ENCODE measurements around the gene UBL3.
A peak's percentile ranks its signal among the peaks of the same experiment; 100 is the strongest.

The UBL3 gene

DNA sequence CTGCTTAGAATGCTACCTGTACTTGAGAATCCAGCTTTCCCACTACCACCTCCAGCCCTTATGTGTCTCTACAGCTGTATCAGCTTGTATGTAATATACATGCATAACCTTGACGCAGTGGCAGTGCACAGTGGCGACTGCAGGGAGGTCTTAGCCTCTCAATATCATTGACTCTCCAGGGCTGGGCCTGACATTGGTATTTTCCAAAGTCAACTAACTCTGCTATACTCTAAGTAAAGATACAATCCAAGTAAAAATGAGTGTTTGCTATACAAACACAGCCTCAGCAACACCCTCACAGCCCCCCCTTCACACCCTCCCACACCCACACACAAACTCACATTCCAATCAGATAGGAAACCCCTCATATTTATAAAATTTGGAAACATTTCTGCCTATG, 6.7 kb upstream of the UBL3 start:
- Histone ChIP-seq H3K36me3 (ENCODE audit: control insufficient read depth, insufficient read depth, low read length) (no peaks in the 10 kb centered on the region), H3K4me3 (ENCODE audit: low read depth, low read length) (no peak overlapping the region), H3K9ac (ENCODE audit: low read length) (no peak overlapping the region), H3K27me3 (ENCODE audit: control insufficient read depth, insufficient read depth, low read length) (no peaks in the 10 kb centered on the region), H3K4me1 (ENCODE audit: control insufficient read depth, insufficient read depth, low read length) (peaks cover 3% of the 10 kb centered on the region; the same call in 1 of the 2 replicates), H3K9me3 (ENCODE audit: control insufficient read depth, insufficient read depth, low read depth, low read length) (no peaks in the 10 kb centered on the region), H3K27ac (ENCODE audit: low read depth, low read length) (no peak overlapping the region)

DNA sequence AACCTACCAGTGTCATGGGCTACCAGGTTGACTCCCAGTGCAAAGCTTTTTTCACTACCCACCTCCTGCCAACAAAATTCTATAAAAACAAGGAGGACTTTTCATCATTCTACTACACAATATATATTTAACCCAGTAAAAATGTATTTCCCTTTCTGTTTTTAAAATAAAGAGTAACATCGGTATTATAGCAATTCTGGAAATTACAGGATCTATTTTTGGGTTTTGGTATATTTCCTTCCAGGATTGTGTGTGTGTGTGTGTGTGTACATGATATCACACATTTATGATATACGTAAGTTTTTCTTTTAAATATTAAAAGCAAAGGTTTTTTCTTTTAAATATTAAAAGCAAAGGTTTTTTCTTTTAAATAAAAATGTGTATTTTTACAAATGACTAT, 6.0 kb upstream of the UBL3 start:
- Histone ChIP-seq H3K27me3 (ENCODE audit: control insufficient read depth, insufficient read depth, low read length) (no peaks in the 10 kb centered on the region), H3K27ac (ENCODE audit: low read depth, low read length) (no peak overlapping the region), H3K9ac (ENCODE audit: low read length) (no peak overlapping the region), H3K4me3 (ENCODE audit: low read depth, low read length) (no peak overlapping the region), H3K36me3 (ENCODE audit: control insufficient read depth, insufficient read depth, low read length) (no peaks in the 10 kb centered on the region), H3K4me1 (ENCODE audit: control insufficient read depth, insufficient read depth, low read length) (peaks cover 3% of the 10 kb centered on the region; the same call in 1 of the 2 replicates), H3K9me3 (ENCODE audit: control insufficient read depth, insufficient read depth, low read depth, low read length) (no peaks in the 10 kb centered on the region)

GRCh38 chr13:29855784-29856183, 5.4 kb upstream of the UBL3 start:
- H3K4me1 ChIP-seq (ENCODE audit: control insufficient read depth, insufficient read depth, low read length) = peaks cover 6% of the 10 kb centered on the region; the same call in 1 of the 2 replicates
- no peaks in the 10 kb centered on the region for H3K27me3 ChIP-seq (ENCODE audit: control insufficient read depth, insufficient read depth, low read length)
- no peaks in the 10 kb centered on the region for H3K36me3 ChIP-seq (ENCODE audit: control insufficient read depth, insufficient read depth, low read length)
- no peak overlapping the region for H3K27ac ChIP-seq (ENCODE audit: low read depth, low read length)
- no peak overlapping the region for H3K4me3 ChIP-seq (ENCODE audit: low read depth, low read length)
- no peak overlapping the region for H3K9ac ChIP-seq (ENCODE audit: low read length)
- H3K9me3 ChIP-seq (ENCODE audit: control insufficient read depth, insufficient read depth, low read depth, low read length) = no peaks in the 10 kb centered on the region

DNA sequence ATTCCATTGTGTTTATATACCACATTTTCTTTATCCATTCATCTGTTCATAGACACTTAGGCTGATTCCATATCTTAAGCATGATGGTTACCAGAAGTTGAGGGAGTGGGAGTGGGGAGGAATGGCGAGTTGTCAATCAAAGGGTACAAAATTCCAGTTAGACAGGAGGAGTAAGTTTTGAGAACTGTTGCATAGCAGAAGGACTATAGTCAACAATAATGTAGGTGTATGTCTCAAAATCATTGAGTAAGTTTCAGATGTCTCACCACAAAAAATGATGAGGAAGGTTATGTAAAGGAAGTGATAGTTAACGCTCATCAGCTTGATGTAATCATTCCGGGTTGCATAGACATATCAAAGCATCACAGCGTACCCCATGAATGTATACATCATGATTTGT, 4.6 kb upstream of the UBL3 start:
- no peak overlapping the region for H3K4me3 ChIP-seq (ENCODE audit: low read depth, low read length)
- H3K9ac ChIP-seq (ENCODE audit: low read length) = no peak overlapping the region
- no peak overlapping the region for H3K27ac ChIP-seq (ENCODE audit: low read depth, low read length)
- H3K4me1 ChIP-seq (ENCODE audit: control insufficient read depth, insufficient read depth, low read length) = peaks cover 7% of the 10 kb centered on the region; the same call in 1 of the 2 replicates
- no peaks in the 10 kb centered on the region for H3K36me3 ChIP-seq (ENCODE audit: control insufficient read depth, insufficient read depth, low read length)
- no peaks in the 10 kb centered on the region for H3K27me3 ChIP-seq (ENCODE audit: control insufficient read depth, insufficient read depth, low read length)
- H3K9me3 ChIP-seq (ENCODE audit: control insufficient read depth, insufficient read depth, low read depth, low read length) = no peaks in the 10 kb centered on the region

DNA sequence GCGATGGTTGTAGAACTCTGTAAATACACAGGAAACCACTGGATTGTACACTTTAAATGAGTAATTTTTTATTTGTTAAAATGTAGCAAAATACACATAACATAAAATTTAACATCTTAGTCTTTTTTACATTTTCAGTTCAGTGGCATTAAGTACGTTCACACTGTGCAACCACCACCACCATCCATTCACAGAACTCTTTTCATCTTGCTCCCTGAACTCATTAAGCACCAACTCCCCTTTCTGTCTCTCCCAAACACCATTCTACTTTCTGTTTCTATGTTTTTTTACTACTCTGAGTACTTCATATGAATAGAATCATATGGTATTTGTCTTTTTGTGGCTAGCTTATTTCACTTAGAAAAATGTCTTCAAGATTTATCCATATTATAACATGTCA, 2.7 kb upstream of the UBL3 start:
- H3K9me3 ChIP-seq (ENCODE audit: control insufficient read depth, insufficient read depth, low read depth, low read length) = no peaks in the 10 kb centered on the region
- H3K27me3 ChIP-seq (ENCODE audit: control insufficient read depth, insufficient read depth, low read length) = no peaks in the 10 kb centered on the region
- peaks cover 7% of the 10 kb centered on the region; the same call in 1 of the 2 replicates for H3K4me1 ChIP-seq (ENCODE audit: control insufficient read depth, insufficient read depth, low read length)
- no peak overlapping the region for H3K27ac ChIP-seq (ENCODE audit: low read depth, low read length)
- no peak overlapping the region for H3K4me3 ChIP-seq (ENCODE audit: low read depth, low read length)
- no peaks in the 10 kb centered on the region for H3K36me3 ChIP-seq (ENCODE audit: control insufficient read depth, insufficient read depth, low read length)
- H3K9ac ChIP-seq (ENCODE audit: low read length) = no peak overlapping the region

GRCh38 chr13:29852472-29853054, 2.1 kb upstream of the UBL3 start:
- no peaks in the 10 kb centered on the region for H3K36me3 ChIP-seq (ENCODE audit: control insufficient read depth, insufficient read depth, low read length)
- no peak overlapping the region for H3K9ac ChIP-seq (ENCODE audit: low read length)
- H3K4me1 ChIP-seq (ENCODE audit: control insufficient read depth, insufficient read depth, low read length) = peaks cover 9% of the 10 kb centered on the region
- H3K9me3 ChIP-seq (ENCODE audit: control insufficient read depth, insufficient read depth, low read depth, low read length) = no peaks in the 10 kb centered on the region
- H3K4me3 ChIP-seq (ENCODE audit: low read depth, low read length) = no peak overlapping the region
- H3K27me3 ChIP-seq (ENCODE audit: control insufficient read depth, insufficient read depth, low read length) = no peaks in the 10 kb centered on the region
- H3K27ac ChIP-seq (ENCODE audit: low read depth, low read length) = no peak overlapping the region

DNA sequence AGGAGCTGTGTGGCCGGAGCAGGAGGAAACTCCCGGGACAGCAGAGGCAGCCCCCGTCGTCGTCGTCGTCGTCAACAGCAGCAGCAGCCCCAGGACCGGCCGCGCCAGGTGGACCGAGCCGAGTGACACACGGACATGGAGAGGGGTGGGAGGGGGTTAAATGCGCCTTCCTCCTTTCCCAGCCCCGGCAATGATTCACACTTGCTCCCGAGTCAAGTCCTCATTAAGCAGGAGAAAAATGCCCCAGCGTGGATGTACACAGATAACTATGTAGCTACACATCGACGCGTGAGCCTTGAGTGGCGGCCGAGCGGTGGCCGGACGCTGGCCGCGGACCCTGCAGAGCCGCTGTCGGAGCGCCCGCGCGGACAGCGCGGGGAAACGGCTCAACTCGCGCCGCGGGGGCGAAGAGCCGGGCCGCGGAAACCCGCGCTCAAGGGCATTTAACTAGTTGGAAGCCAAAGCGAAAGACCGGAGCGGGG, 645 bp downstream of the UBL3 start:
- Histone ChIP-seq H3K27me3 (ENCODE audit: control insufficient read depth, insufficient read depth, low read length) (no peaks in the 10 kb centered on the region), H3K9ac (ENCODE audit: low read length) (peak overlapping the region; percentile 86), H3K27ac (ENCODE audit: low read depth, low read length) (peak overlapping the region; percentile 82; the same call in 1 of the 2 replicates), H3K9me3 (ENCODE audit: control insufficient read depth, insufficient read depth, low read depth, low read length) (no peaks in the 10 kb centered on the region), H3K4me3 (ENCODE audit: low read depth, low read length) (peak overlapping the region; percentile 88), H3K36me3 (ENCODE audit: control insufficient read depth, insufficient read depth, low read length) (no peaks in the 10 kb centered on the region), H3K4me1 (ENCODE audit: control insufficient read depth, insufficient read depth, low read length) (peaks cover 14% of the 10 kb centered on the region)

DNA sequence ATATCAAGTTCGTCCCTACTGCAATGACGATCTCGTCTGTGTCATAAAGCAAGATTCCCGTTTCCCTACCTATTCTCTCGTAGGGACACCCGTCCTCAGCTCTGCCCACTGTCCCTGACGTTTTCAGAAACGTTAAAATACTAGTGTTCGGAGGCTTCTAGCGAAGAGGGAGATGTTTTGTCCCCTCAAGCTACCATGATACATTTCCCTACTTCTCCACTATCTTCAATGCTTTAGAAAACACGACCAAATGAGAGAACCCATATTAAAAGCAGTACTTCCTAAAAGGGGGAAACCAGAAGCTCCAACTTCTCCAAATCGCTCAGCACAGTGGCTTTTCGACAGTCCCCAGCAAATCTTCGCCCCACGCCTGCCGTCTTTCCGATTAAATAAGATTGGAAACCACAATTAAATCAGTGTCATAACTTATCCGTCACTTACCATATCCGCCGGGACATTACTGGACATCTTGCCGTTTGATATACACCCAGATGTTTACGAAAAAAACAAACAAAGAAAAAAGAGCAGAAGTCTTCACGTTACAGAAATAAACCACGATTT, 1.3 kb downstream of the UBL3 start:
- Histone ChIP-seq H3K4me1 (ENCODE audit: control insufficient read depth, insufficient read depth, low read length) (peaks cover 14% of the 10 kb centered on the region), H3K27ac (ENCODE audit: low read depth, low read length) (peak overlapping the region; percentile 63; the same call in 1 of the 2 replicates), H3K36me3 (ENCODE audit: control insufficient read depth, insufficient read depth, low read length) (no peaks in the 10 kb centered on the region), H3K9me3 (ENCODE audit: control insufficient read depth, insufficient read depth, low read depth, low read length) (no peaks in the 10 kb centered on the region), H3K9ac (ENCODE audit: low read length) (peak overlapping the region; percentile 86), H3K27me3 (ENCODE audit: control insufficient read depth, insufficient read depth, low read length) (no peaks in the 10 kb centered on the region), H3K4me3 (ENCODE audit: low read depth, low read length) (peak overlapping the region; percentile 88)

GRCh38 chr13:29847501-29847983, 2.9 kb downstream of the UBL3 start:
- no peaks in the 10 kb centered on the region for H3K9me3 ChIP-seq (ENCODE audit: control insufficient read depth, insufficient read depth, low read depth, low read length)
- H3K27me3 ChIP-seq (ENCODE audit: control insufficient read depth, insufficient read depth, low read length) = no peaks in the 10 kb centered on the region
- peak overlapping the region; percentile 13; the same call in 1 of the 2 replicates for H3K27ac ChIP-seq (ENCODE audit: low read depth, low read length)
- peak overlapping the region; percentile 71 for H3K4me3 ChIP-seq (ENCODE audit: low read depth, low read length)
- H3K9ac ChIP-seq (ENCODE audit: low read length) = peak overlapping the region; percentile 62
- no peaks in the 10 kb centered on the region for H3K36me3 ChIP-seq (ENCODE audit: control insufficient read depth, insufficient read depth, low read length)
- H3K4me1 ChIP-seq (ENCODE audit: control insufficient read depth, insufficient read depth, low read length) = peaks cover 19% of the 10 kb centered on the region

GRCh38 chr13:29846475-29847256, 3.8 kb downstream of the UBL3 start:
- H3K9ac ChIP-seq (ENCODE audit: low read length) = no peak overlapping the region
- no peaks in the 10 kb centered on the region for H3K9me3 ChIP-seq (ENCODE audit: control insufficient read depth, insufficient read depth, low read depth, low read length)
- H3K4me1 ChIP-seq (ENCODE audit: control insufficient read depth, insufficient read depth, low read length) = peaks cover 25% of the 10 kb centered on the region
- peak overlapping the region; percentile 71 for H3K4me3 ChIP-seq (ENCODE audit: low read depth, low read length)
- H3K36me3 ChIP-seq (ENCODE audit: control insufficient read depth, insufficient read depth, low read length) = no peaks in the 10 kb centered on the region
- no peak overlapping the region for H3K27ac ChIP-seq (ENCODE audit: low read depth, low read length)
- no peaks in the 10 kb centered on the region for H3K27me3 ChIP-seq (ENCODE audit: control insufficient read depth, insufficient read depth, low read length)
